ENCODE results near the gene RRAS. TPM values are rescaled to one million over a fixed set of nuclear protein-coding genes. Genes with fewer than 3 reads are reported as not detected.

RRAS gene
- total and polyA plus RNA-seq, 2 of the 4 experiments (the other 2 are of a cell fraction), result 50.2 to 241 TPM

DNA sequence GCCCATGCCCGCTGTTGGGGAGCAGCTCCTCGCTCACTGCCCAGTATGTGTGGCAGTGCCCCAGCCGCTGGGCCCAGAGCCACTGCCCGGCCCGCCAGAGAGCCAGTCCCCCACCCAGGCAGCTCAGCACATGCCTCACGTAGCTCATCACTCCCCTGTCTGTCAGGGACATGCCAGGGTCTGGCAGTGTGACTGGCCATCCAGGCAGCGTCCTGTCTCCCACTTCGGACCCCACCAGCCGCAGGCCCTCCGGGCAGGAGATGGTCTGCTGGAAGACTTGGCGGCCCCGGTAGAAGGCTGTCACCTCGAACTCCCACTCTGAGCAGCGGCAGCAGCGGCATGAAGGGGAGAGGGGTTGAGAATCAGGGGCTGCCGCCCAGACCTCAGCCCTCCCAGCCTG lies 22.1 kb upstream of the RRAS start:
- no peak overlapping the region for H3K4me2 ChIP-seq (ENCODE audit: low read depth, low read length)
- H2AK5ac ChIP-seq (ENCODE audit: low read depth, low read length), result no peak overlapping the region
- DNase-seq (no peak), ATAC-seq (ENCODE audit: low read depth) (no peak)
- H2BK20ac ChIP-seq (ENCODE audit: low read depth, low read length), result no peak overlapping the region
- H4K91ac ChIP-seq (ENCODE audit: insufficient read depth, low read depth, low read length), result no peak overlapping the region
- H3K9me1 ChIP-seq (ENCODE audit: insufficient read depth, low read length), result peaks cover 3% of the 10 kb centered on the region; the same call in 1 of the 2 replicates
- H3K79me1 ChIP-seq (ENCODE audit: low read depth in 1 of 2, low read length in 2 of 2), result peaks cover 7 to 58% of the 10 kb centered on the region in 2 experiments; a peak in 3 of 4 replicates
- no peak for TF ChIP-seq NFE2L2 (IDR thresholded peaks at IDR 0.05; ENCODE audit: low read depth, low read length)
- no peak for TF ChIP-seq POLR2A (IDR thresholded peaks at IDR 0.05; ENCODE audit: low read depth, low read length)
- TF ChIP-seq, protein P1, sequence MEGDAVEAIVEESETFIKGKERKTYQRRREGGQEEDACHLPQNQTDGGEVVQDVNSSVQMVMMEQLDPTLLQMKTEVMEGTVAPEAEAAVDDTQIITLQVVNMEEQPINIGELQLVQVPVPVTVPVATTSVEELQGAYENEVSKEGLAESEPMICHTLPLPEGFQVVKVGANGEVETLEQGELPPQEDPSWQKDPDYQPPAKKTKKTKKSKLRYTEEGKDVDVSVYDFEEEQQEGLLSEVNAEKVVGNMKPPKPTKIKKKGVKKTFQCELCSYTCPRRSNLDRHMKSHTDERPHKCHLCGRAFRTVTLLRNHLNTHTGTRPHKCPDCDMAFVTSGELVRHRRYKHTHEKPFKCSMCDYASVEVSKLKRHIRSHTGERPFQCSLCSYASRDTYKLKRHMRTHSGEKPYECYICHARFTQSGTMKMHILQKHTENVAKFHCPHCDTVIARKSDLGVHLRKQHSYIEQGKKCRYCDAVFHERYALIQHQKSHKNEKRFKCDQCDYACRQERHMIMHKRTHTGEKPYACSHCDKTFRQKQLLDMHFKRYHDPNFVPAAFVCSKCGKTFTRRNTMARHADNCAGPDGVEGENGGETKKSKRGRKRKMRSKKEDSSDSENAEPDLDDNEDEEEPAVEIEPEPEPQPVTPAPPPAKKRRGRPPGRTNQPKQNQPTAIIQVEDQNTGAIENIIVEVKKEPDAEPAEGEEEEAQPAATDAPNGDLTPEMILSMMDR (conservative IDR thresholded peaks at IDR 0.05; ENCODE audit: low read depth, low read length), result no peak
- TF ChIP-seq, protein P2, sequence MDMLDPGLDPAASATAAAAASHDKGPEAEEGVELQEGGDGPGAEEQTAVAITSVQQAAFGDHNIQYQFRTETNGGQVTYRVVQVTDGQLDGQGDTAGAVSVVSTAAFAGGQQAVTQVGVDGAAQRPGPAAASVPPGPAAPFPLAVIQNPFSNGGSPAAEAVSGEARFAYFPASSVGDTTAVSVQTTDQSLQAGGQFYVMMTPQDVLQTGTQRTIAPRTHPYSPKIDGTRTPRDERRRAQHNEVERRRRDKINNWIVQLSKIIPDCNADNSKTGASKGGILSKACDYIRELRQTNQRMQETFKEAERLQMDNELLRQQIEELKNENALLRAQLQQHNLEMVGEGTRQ (IDR thresholded peaks at IDR 0.05; ENCODE audit: low read depth, low read length), result no peak
- TF ChIP-seq SMC3 (IDR thresholded peaks at IDR 0.05; ENCODE audit: low read depth, low read length), result no peak
- peaks cover 48% of the 10 kb centered on the region for H3K36me3 ChIP-seq (ENCODE audit: control insufficient read depth, insufficient read depth, low read length)
- no peak overlapping the region for H2AK9ac ChIP-seq (replicated peaks; ENCODE audit: low read depth, low read length, poor library complexity)
- dilution Hi-C loops (cut with HindIII; ENCODE audit: low sequenced_read_pairs, unreplicated experiment), result no loop called here
- H3K9me3 ChIP-seq (ENCODE audit: control insufficient read depth, insufficient read depth, low read length), result no peaks in the 10 kb centered on the region
- intact Hi-C loops (cut with micrococcal nuclease), result no loop called here
- H4K5ac ChIP-seq (ENCODE audit: low read depth, low read length), result no peak overlapping the region
- no TSS peak for BruUV-seq (replicated peaks)
- peaks cover 19% of the 10 kb centered on the region for H4K20me1 ChIP-seq (ENCODE audit: insufficient read depth, low read length)
- ChIA-PET CTCF (no interaction called here), POLR2A (ENCODE audit: unreplicated experiment) (no interaction called here)
- H3K4ac ChIP-seq (ENCODE audit: low read depth, low read length), result no peak overlapping the region
- WGBS, 2 experiments (ENCODE audit: extremely low coverage in 2 of 2, insufficient read length in 1 of 2), result 100% methylated on average over 2 of the region's 16 CpGs; no CpG with 5 or more reads in 1 of the 2 experiments
- no peak overlapping the region for H3K4me3 ChIP-seq (ENCODE audit: insufficient read depth, low read depth, low read length)
- no peak overlapping the region for H3K56ac ChIP-seq (ENCODE audit: extremely low read depth, insufficient read depth, low read length)
- no peaks in the 10 kb centered on the region for H3K27me3 ChIP-seq (ENCODE audit: control insufficient read depth, insufficient read depth, low read length)
- H2AFZ ChIP-seq (replicated peaks; ENCODE audit: low read length, poor library complexity), result no peak overlapping the region
- no peak overlapping the region for H4K8ac ChIP-seq (ENCODE audit: low read depth in 2 of 2, low read length in 2 of 2)
- no peak overlapping the region for H3K23ac ChIP-seq (ENCODE audit: low read depth, low read length)
- no peak overlapping the region for H3K27ac ChIP-seq (ENCODE audit: insufficient read depth, low read length)
- H2BK15ac ChIP-seq (ENCODE audit: low read depth, low read length), result no peak overlapping the region
- no peak overlapping the region for H3K18ac ChIP-seq (ENCODE audit: low read depth, low read length)
- peaks cover 9% of the 10 kb centered on the region for H3K4me1 ChIP-seq (ENCODE audit: control insufficient read depth, insufficient read depth, low read length)
- no peak overlapping the region for H3K14ac ChIP-seq (replicated peaks; ENCODE audit: low read depth, low read length)
- no peak overlapping the region for H2BK120ac ChIP-seq (ENCODE audit: low read depth, low read length)
- no peak overlapping the region for H2BK5ac ChIP-seq (ENCODE audit: low read depth, low read length, poor library complexity, severe bottlenecking)
- no peak overlapping the region for H3K9ac ChIP-seq (ENCODE audit: low read depth, low read length)
- in situ Hi-C loops (cut with MboI; ENCODE audit: low sequenced_read_pairs), result loop anchor here (10.0 kb wide), 1 partner anchor 167 kb away; the partner anchor contains the start of gene RPS11

All from IMR-90 (cell line).